GM21381 (cell line): ENCODE data around the gene PYROXD2.
A peak's percentile ranks its signal among the peaks of the same experiment; 100 is the strongest.

Experiments
- ATAC-seq: cut with Tn5 transposase; IDR thresholded peaks from one replicate; pipeline ENCODE4 v1.9.1; 2021; ENCODE audit warnings: mild to moderate bottlenecking, moderate library complexity; ENCODE audit not compliant: unreplicated experiment

The PYROXD2 gene

GRCh38 chr10:98416606-98417388 is 1.8 kb upstream of the PYROXD2 start:
- ATAC-seq: no peak

GRCh38 chr10:98415731-98416119 is 743 bp upstream of the PYROXD2 start:
- ATAC-seq: no peak

GRCh38 chr10:98414578-98414931 is 427 bp downstream of the PYROXD2 start:
- no peak for ATAC-seq

- no peak for ATAC-seq
Observed at GRCh38 chr10:98411768-98412167, 3.2 kb downstream of the PYROXD2 start.

GRCh38 chr10:98411166-98411565 is 3.8 kb downstream of the PYROXD2 start:
- ATAC-seq: no peak

GRCh38 chr10:98410759-98411158 is 4.2 kb downstream of the PYROXD2 start:
- no peak for ATAC-seq

GRCh38 chr10:98410135-98410743 is 4.7 kb downstream of the PYROXD2 start:
- no peak for ATAC-seq

GRCh38 chr10:98408799-98409198 is 6.2 kb downstream of the PYROXD2 start:
- ATAC-seq: peak; percentile 67

- ATAC-seq: no peak
Observed at GRCh38 chr10:98407744-98408241, 7.2 kb downstream of the PYROXD2 start.

- no peak for ATAC-seq
Observed at GRCh38 chr10:98407017-98407743, 7.8 kb downstream of the PYROXD2 start.

GRCh38 chr10:98405422-98405821 is 9.6 kb downstream of the PYROXD2 start:
- ATAC-seq: no peak

GRCh38 chr10:98404571-98405359 is 10.2 kb downstream of the PYROXD2 start:
- peak; percentile 39 for ATAC-seq

- no peak for ATAC-seq
Observed at GRCh38 chr10:98403812-98404504, 11.0 kb downstream of the PYROXD2 start.

- no peak for ATAC-seq
Observed at GRCh38 chr10:98402931-98403718, 11.9 kb downstream of the PYROXD2 start.

GRCh38 chr10:98402478-98402877 is 12.5 kb downstream of the PYROXD2 start:
- ATAC-seq: no peak

- no peak for ATAC-seq
Observed at GRCh38 chr10:98400482-98400881, 14.5 kb downstream of the PYROXD2 start.

- no peak for ATAC-seq
Observed at GRCh38 chr10:98399784-98400183, 15.2 kb downstream of the PYROXD2 start.

GRCh38 chr10:98397089-98397600 is 17.8 kb downstream of the PYROXD2 start:
- no peak for ATAC-seq
